ENCODE results near the gene MPP2.

- no peak for TF ChIP-seq RFX5 (IDR thresholded peaks at IDR 0.05; ENCODE audit: low read depth, low read length)
- no peak for TF ChIP-seq SP1 (CRISPR knock-in tag; IDR thresholded peaks at IDR 0.05)
- TF ChIP-seq TCF3 (CRISPR knock-in tag; IDR thresholded peaks at IDR 0.05): no peak
- TF ChIP-seq ZHX1 (conservative IDR thresholded peaks at IDR 0.05; ENCODE audit: low read length): no peak
- TF ChIP-seq CTCF (IDR thresholded peaks at IDR 0.05 in 2 of 3, conservative IDR thresholded peaks at IDR 0.05 in 1 of 3; ENCODE audit: insufficient read depth in 2 of 3, low read depth in 1 of 3, low read length in 3 of 3): no peak
- TF ChIP-seq CEBPZ (IDR thresholded peaks at IDR 0.05; ENCODE audit: borderline replicate concordance, low read depth, low read length): no peak
- TF ChIP-seq NONO (IDR thresholded peaks at IDR 0.05; ENCODE audit: low read depth in 2 of 2, low read length in 1 of 2): no peak
- TF ChIP-seq POLR2A (conservative IDR thresholded peaks at IDR 0.05): no peak
- TF ChIP-seq GABPA (tag; conservative IDR thresholded peaks at IDR 0.05; ENCODE audit: low read depth): no peak
- no peak for TF ChIP-seq ZBTB8A (IDR thresholded peaks at IDR 0.05; ENCODE audit: partially characterized antibody)
- TF ChIP-seq EZH2 (IDR thresholded peaks at IDR 0.05; ENCODE audit: borderline replicate concordance, low read depth, low read length): no peak
These were observed 33.0 kb downstream of the MPP2 start for GRCh38 chr17:43874293-43874692.

Measured in K562 (cell line).